Liver (tissue), 9 donors: ENCODE measurements around the gene DOCK11. TPM values are rescaled to one million over a fixed set of nuclear protein-coding genes. Genes with fewer than 3 reads are reported as not detected.

Experiments used
- DNase-seq: peaks from one replicate; pipeline ENCODE4 v3.0.0-alpha.2; 2017; ENCODE audit warnings: low spot score
- H3K27ac ChIP-seq, 2 donors: one replicate each; pipeline ENCODE4 v1.7.0; 2013; ENCODE audit warnings: inconsistent platforms in 2 of 2, low read length in 2 of 2, control low read depth in 1 of 2, low read depth in 1 of 2, mild to moderate bottlenecking in 1 of 2
- H3K27me3 ChIP-seq, 4 donors: one replicate each; pipeline versions ENCODE4 v1.6.1 to v1.7.0; 2013; ENCODE audit warnings: low read length in 3 of 4, inconsistent platforms in 1 of 4, mild to moderate bottlenecking in 1 of 4, moderate library complexity in 1 of 4; ENCODE audit not compliant: control insufficient read depth in 4 of 4, insufficient read depth in 4 of 4
- H3K36me3 ChIP-seq, 4 donors: one replicate each; pipeline versions ENCODE4 v1.6.1 to v1.7.0; 2013; ENCODE audit warnings: low read length in 3 of 4, mild to moderate bottlenecking in 3 of 4, low read depth in 1 of 4, moderate library complexity in 1 of 4; ENCODE audit not compliant: control insufficient read depth in 4 of 4, insufficient read depth in 3 of 4
- H3K4me1 ChIP-seq, 4 donors: one replicate each; pipeline versions ENCODE4 v1.6.1 to v1.7.0; 2013; ENCODE audit warnings: low read length in 3 of 4, mild to moderate bottlenecking in 3 of 4, moderate library complexity in 1 of 4; ENCODE audit not compliant: control insufficient read depth in 4 of 4, insufficient read depth in 4 of 4
- H3K4me3 ChIP-seq, 3 donors: one replicate each; pipeline versions ENCODE4 v1.6.1 to v1.7.0; 2013; ENCODE audit warnings: low read length in 3 of 3, control low read depth in 1 of 3, low read depth in 1 of 3, mild to moderate bottlenecking in 1 of 3
- H3K9ac ChIP-seq, 2 donors: one replicate each; pipeline ENCODE4 v1.7.0; 2013; ENCODE audit warnings: low read length in 2 of 2, mild to moderate bottlenecking in 2 of 2, moderate library complexity in 2 of 2, control low read depth in 1 of 2, low read depth in 1 of 2
- H3K9me3 ChIP-seq, 4 donors: one replicate each; pipeline versions ENCODE4 v1.6.1 to v1.7.0; 2013; ENCODE audit warnings: low read length in 3 of 4; ENCODE audit not compliant: control insufficient read depth in 4 of 4
- CTCF ChIP-seq: fragments of 150-350 bp; IDR thresholded peaks from 2 replicates; pipeline ENCODE4 v1.5.1; 2017; ENCODE audit warnings: improper control_type of control experiment, low read depth, low read length; ENCODE audit not compliant: missing input control
- EGR1 ChIP-seq, 2 donors: IDR thresholded peaks; 2 replicates each; pipeline ENCODE4 v1.6.1; 2016 to 2018; ENCODE audit warnings: antibody characterized with exemption in 2 of 2, low read depth in 2 of 2
- FOXA1 ChIP-seq: IDR thresholded peaks from 2 replicates; pipeline ENCODE4 v1.6.1; 2016; ENCODE audit warnings: antibody characterized with exemption
- FOXA2 ChIP-seq: IDR thresholded peaks from 2 replicates; pipeline ENCODE4 v1.6.1; 2016; ENCODE audit warnings: antibody characterized with exemption
- GABPA ChIP-seq, 2 donors: IDR thresholded peaks in 1 of 2; conservative IDR thresholded peaks in 1 of 2; 2 replicates each; pipeline ENCODE4 v1.6.1; 2016; ENCODE audit warnings: antibody characterized with exemption in 2 of 2, mild to moderate bottlenecking in 1 of 2, moderate library complexity in 1 of 2
- HNF4A ChIP-seq, 2 donors: conservative IDR thresholded peaks; 2 replicates each; pipeline ENCODE4 v1.6.1; 2016; ENCODE audit warnings: antibody characterized with exemption in 2 of 2, mild to moderate bottlenecking in 2 of 2
- HNF4G ChIP-seq: IDR thresholded peaks from 2 replicates; pipeline ENCODE4 v1.6.1; 2016; ENCODE audit warnings: antibody characterized with exemption
- JUND ChIP-seq, 2 donors: IDR thresholded peaks; 2 replicates each; pipeline ENCODE4 v1.6.1; 2016; ENCODE audit warnings: antibody characterized with exemption in 2 of 2
- MAX ChIP-seq: IDR thresholded peaks from 2 replicates; pipeline ENCODE4 v1.6.1; 2016; ENCODE audit warnings: antibody characterized with exemption
- NR2F2 ChIP-seq: IDR thresholded peaks from 2 replicates; pipeline ENCODE4 v1.6.1; 2016; ENCODE audit warnings: antibody characterized with exemption
- RAD21 ChIP-seq, 2 donors: IDR thresholded peaks; 2 replicates each; pipeline ENCODE4 v1.6.1; 2016; ENCODE audit warnings: antibody characterized with exemption in 2 of 2, mild to moderate bottlenecking in 2 of 2
- RXRA ChIP-seq, 2 donors: IDR thresholded peaks; 2 replicates each; pipeline ENCODE4 v1.6.1; 2017 to 2018; ENCODE audit warnings: antibody characterized with exemption in 2 of 2, mild to moderate bottlenecking in 1 of 2
- SP1 ChIP-seq: IDR thresholded peaks from 2 replicates; pipeline ENCODE4 v1.6.1; 2018; ENCODE audit warnings: antibody characterized with exemption, mild to moderate bottlenecking
- TAF1 ChIP-seq: conservative IDR thresholded peaks from 2 replicates; pipeline ENCODE4 v1.6.1; 2016; ENCODE audit warnings: antibody characterized with exemption, mild to moderate bottlenecking
- YY1 ChIP-seq: IDR thresholded peaks from 2 replicates; pipeline ENCODE4 v1.6.1; 2016; ENCODE audit warnings: antibody characterized with exemption, mild to moderate bottlenecking
- WGBS: extraction: QIAGEN DNeasy Blood & Tissue Kit; methylation state at CpG from one replicate; pipeline ENCODE4 v1.1.7; 2013; 5-methylcytosine and 5-hydroxymethylcytosine counted together
- polyA plus RNA-seq, 2 donors: library from polyadenylated mRNA; stranded (reverse) in 1 of 2; unstranded in 1 of 2; fragments of 200-250 nt in 1 of 2; fragments of >200 nt in 1 of 2; fragmentation: Nextera tagmentation in 1 of 2; extraction: Ambion mirVana in 1 of 2; gene quantifications; one replicate each; pipeline versions ENCODE4 v1.2.1 to v1.2.3, GENCODE V29; 2013 to 2015
- total RNA-seq, 2 donors: library from RNA; depleted of rRNA; stranded (reverse); fragments of >200 nt; gene quantifications; one replicate each; pipeline ENCODE4 v1.2.3, GENCODE V29; 2014
- TF ChIP-seq, protein P1 (sequence below): IDR thresholded peaks from 2 replicates; pipeline ENCODE4 v1.6.1; 2016; ENCODE audit warnings: antibody characterized with exemption
- TF ChIP-seq, protein P2 (sequence below): IDR thresholded peaks from 2 replicates; pipeline ENCODE4 v1.6.1; 2016; ENCODE audit warnings: antibody characterized with exemption, mild to moderate bottlenecking
- TF ChIP-seq, protein P3 (sequence below): IDR thresholded peaks from 2 replicates; pipeline ENCODE4 v1.6.1; 2016; ENCODE audit warnings: antibody characterized with exemption
- donor health status: healthy.
- donor health status: healthy.
- donor health status: healthy.
- donor health status: healthy.
- donor health status: healthy.

DOCK11 gene
- total and polyA plus RNA-seq, 4 donors: 1.3 to 9.3 (median 3.7) TPM

GRCh38 chrX:118459494-118459893, 36.1 kb upstream of the DOCK11 start:
- Histone ChIP-seq H3K27me3 (no peaks in the 10 kb centered on the region), H3K9me3 (no peaks in the 10 kb centered on the region), H3K27ac (no peak overlapping the region), H3K4me3 (no peak overlapping the region), H3K9ac (no peak overlapping the region), H3K4me1 (no peaks in the 10 kb centered on the region), H3K36me3 (no peaks in the 10 kb centered on the region)
- 2% methylated on average over 4 of the region's 4 CpGs for WGBS
- TF ChIP-seq MAX (no peak), CTCF (peak; percentile 60), SP1 (no peak), HNF4A (conservative IDR thresholded peaks at IDR 0.05) (no peak), EGR1 (IDR thresholded peaks at IDR 0.05; ENCODE audit: low read depth in 2 of 2) (no peak), FOXA1 (no peak), HNF4G (no peak), RAD21 (IDR thresholded peaks at IDR 0.05) (peak; percentile 88 to 92), JUND (IDR thresholded peaks at IDR 0.05) (peak in 1 of 2 donors; percentile 13), RXRA (IDR thresholded peaks at IDR 0.05) (no peak), GABPA (IDR thresholded peaks at IDR 0.05 in 1 of 2, conservative IDR thresholded peaks at IDR 0.05 in 1 of 2) (no peak), YY1 (no peak), FOXA2 (no peak), TAF1 (peak; percentile 22), NR2F2 (no peak)
- TF ChIP-seq, protein P1, sequence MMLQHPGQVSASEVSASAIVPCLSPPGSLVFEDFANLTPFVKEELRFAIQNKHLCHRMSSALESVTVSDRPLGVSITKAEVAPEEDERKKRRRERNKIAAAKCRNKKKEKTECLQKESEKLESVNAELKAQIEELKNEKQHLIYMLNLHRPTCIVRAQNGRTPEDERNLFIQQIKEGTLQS: no peak
- TF ChIP-seq, protein P2, sequence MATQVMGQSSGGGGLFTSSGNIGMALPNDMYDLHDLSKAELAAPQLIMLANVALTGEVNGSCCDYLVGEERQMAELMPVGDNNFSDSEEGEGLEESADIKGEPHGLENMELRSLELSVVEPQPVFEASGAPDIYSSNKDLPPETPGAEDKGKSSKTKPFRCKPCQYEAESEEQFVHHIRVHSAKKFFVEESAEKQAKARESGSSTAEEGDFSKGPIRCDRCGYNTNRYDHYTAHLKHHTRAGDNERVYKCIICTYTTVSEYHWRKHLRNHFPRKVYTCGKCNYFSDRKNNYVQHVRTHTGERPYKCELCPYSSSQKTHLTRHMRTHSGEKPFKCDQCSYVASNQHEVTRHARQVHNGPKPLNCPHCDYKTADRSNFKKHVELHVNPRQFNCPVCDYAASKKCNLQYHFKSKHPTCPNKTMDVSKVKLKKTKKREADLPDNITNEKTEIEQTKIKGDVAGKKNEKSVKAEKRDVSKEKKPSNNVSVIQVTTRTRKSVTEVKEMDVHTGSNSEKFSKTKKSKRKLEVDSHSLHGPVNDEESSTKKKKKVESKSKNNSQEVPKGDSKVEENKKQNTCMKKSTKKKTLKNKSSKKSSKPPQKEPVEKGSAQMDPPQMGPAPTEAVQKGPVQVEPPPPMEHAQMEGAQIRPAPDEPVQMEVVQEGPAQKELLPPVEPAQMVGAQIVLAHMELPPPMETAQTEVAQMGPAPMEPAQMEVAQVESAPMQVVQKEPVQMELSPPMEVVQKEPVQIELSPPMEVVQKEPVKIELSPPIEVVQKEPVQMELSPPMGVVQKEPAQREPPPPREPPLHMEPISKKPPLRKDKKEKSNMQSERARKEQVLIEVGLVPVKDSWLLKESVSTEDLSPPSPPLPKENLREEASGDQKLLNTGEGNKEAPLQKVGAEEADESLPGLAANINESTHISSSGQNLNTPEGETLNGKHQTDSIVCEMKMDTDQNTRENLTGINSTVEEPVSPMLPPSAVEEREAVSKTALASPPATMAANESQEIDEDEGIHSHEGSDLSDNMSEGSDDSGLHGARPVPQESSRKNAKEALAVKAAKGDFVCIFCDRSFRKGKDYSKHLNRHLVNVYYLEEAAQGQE: no peak
- TF ChIP-seq, protein P3, sequence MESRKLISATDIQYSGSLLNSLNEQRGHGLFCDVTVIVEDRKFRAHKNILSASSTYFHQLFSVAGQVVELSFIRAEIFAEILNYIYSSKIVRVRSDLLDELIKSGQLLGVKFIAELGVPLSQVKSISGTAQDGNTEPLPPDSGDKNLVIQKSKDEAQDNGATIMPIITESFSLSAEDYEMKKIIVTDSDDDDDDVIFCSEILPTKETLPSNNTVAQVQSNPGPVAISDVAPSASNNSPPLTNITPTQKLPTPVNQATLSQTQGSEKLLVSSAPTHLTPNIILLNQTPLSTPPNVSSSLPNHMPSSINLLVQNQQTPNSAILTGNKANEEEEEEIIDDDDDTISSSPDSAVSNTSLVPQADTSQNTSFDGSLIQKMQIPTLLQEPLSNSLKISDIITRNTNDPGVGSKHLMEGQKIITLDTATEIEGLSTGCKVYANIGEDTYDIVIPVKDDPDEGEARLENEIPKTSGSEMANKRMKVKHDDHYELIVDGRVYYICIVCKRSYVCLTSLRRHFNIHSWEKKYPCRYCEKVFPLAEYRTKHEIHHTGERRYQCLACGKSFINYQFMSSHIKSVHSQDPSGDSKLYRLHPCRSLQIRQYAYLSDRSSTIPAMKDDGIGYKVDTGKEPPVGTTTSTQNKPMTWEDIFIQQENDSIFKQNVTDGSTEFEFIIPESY: no peak
- no peak for DNase-seq
